ENCODE measurements around the gene DMRTC2. TPM values are rescaled to one million over a fixed set of nuclear protein-coding genes. Genes with fewer than 3 reads are reported as not detected.

Gene DMRTC2
- total and polyA plus RNA-seq, 2 of the 13 experiments (the other 11 are each of a cell fraction or from before 2014, with no cell fraction given) = not detected

DNA sequence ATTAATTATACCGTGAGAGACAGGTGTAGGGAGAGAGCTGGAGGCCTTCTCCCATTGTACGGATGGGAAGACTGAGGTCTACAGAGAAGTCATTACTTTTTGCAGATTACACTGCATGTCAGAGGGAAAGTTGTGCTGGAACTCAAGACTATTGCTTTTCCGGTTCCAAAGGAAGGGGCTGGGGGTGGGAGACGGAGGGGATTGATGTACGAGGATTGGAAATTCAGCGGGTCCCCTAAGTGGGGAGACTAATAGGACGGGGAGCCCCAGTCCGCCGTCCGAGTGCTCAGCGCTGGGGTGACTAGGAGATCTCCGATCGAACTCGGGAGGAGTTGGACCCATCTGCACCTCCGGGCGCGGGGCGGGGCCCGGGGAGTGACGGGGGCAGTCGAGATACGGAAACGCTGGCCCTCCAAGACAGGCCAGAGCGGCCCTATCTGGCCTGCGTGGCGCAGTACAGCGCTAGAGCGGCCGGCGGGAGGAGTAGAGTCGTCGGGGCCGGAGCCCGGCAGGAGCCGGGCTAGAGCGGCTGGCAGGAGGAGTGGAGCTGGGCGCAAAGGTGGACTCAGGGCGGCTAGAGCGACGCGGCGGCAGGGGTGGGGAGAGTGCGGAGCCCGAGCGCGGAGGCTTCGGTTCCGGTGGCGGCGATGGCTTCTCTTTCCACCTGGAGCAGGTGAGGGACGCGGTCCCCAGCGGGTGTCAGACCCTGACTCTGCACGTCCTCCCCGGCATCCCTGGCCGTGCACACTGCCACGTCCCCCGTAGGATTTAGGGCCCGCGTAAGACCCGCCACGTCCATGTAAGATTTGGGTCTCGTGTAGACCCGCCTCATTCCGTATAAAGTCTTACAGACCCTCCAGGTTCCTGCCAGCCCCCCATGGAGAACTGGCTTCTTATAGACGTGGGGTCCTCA lies 39.2 kb downstream of the DMRTC2 start (continued):
- TF ChIP-seq HMGXB3 (CRISPR knock-in tag; IDR thresholded peaks at IDR 0.05; ENCODE audit: borderline replicate concordance) (peak; percentile 87; the same call in 1 of the 2 replicates), ZNF678 (CRISPR knock-in tag; IDR thresholded peaks at IDR 0.05) (no peak), AKAP8 (CRISPR knock-in tag; IDR thresholded peaks at IDR 0.05) (peak; percentile 88; the same call in 1 of the 2 replicates), PHF5A (CRISPR knock-in tag; IDR thresholded peaks at IDR 0.05; ENCODE audit: low read depth, unreplicated experiment) (peak; percentile 87), SRF (IDR thresholded peaks at IDR 0.05; ENCODE audit: low read depth, low read length) (0 out of 2 replicates have a peak, but pooled peaks have one; percentile 25), NR2F6 (IDR thresholded peaks at IDR 0.05) (no peak), NR2F6 (CRISPR knock-in tag; IDR thresholded peaks at IDR 0.05) (peak; percentile 59; the same call in 1 of the 2 replicates), ARNTL (CRISPR knock-in tag; IDR thresholded peaks at IDR 0.05) (0 out of 2 replicates have a peak, but pooled peaks have one; percentile 45), HMG20B (CRISPR knock-in tag; conservative IDR thresholded peaks at IDR 0.05) (0 out of 2 replicates have a peak, but pooled peaks have one; percentile 18), AGO2 (optimal IDR thresholded peaks at IDR 0.05; ENCODE audit: low read depth, low read length) (peak; percentile 79), ZC3H13 (CRISPR knock-in tag; IDR thresholded peaks at IDR 0.05) (peak; percentile 86), SNRNP70 (IDR thresholded peaks at IDR 0.05; ENCODE audit: low read depth, low read length) (no peak), ZNF430 (CRISPR knock-in tag; IDR thresholded peaks at IDR 0.05) (peak; percentile 86; the same call in 1 of the 2 replicates), ZNF224 (CRISPR knock-in tag; IDR thresholded peaks at IDR 0.05) (no peak), ZNF232 (CRISPR knock-in tag; IDR thresholded peaks at IDR 0.05; ENCODE audit: borderline replicate concordance) (peak; percentile 78; the same call in 1 of the 2 replicates), TARDBP (CRISPR knock-in tag; IDR thresholded peaks at IDR 0.05) (peak; percentile 86), BCL6 (CRISPR knock-in tag; IDR thresholded peaks at IDR 0.05) (peak; percentile 58; the same call in 1 of the 2 replicates), ASH2L (IDR thresholded peaks at IDR 0.05; ENCODE audit: insufficient read length, low read depth, low read length) (peak; percentile 78), TCF12 (IDR thresholded peaks at IDR 0.05) (no peak), TCF12 (CRISPR knock-in tag; IDR thresholded peaks at IDR 0.05) (peak; percentile 26; the same call in 1 of the 2 replicates), ELF1 (CRISPR knock-in tag; IDR thresholded peaks at IDR 0.05) (peak; percentile 98), POLR2AphosphoS5 (IDR thresholded peaks at IDR 0.05; ENCODE audit: low read depth, low read length) (peak; percentile 83), HOXA3 (CRISPR knock-in tag; IDR thresholded peaks at IDR 0.05) (peak; percentile 93), KDM3A (CRISPR knock-in tag; IDR thresholded peaks at IDR 0.05; ENCODE audit: low read depth) (peak; percentile 88; the same call in 1 of the 2 replicates), ZNF746 (CRISPR knock-in tag; IDR thresholded peaks at IDR 0.05) (peak; percentile 51; the same call in 1 of the 2 replicates)
